H1 (cell line): ENCODE results near the gene CSDE1. TPM values are rescaled to one million over a fixed set of nuclear protein-coding genes. Genes with fewer than 3 reads are reported as not detected.

ENCODE experiments used
- CTCF ChIA-PET: fragments of 300-600 bp; sonication (Branson Sonifier 250); formaldehyde crosslinking; loops from one replicate; lab custom pipeline; 2021; ENCODE audit not compliant: partially characterized antibody; lab: Charles Lee
- POLR2A ChIA-PET: fragments of 300-600 bp; sonication (Branson Sonifier 250); formaldehyde crosslinking; loops from one replicate; lab custom pipeline; 2021; ENCODE audit warnings: inconsistent platforms; ENCODE audit not compliant: partially characterized antibody; lab: Charles Lee
- DNase-seq, 2 experiments: peaks; one replicate each; pipeline versions ENCODE4 v3.0.0 to v3.0.0-alpha.2; 2010 to 2022; ENCODE audit warnings: low spot score in 2 of 2, low read depth in 1 of 2, mixed read lengths in 1 of 2
- FAIRE-seq: peaks from 2 replicates; lab custom pipeline; 2011; peaks lifted over from hg19 to GRCh38; lab: Jason Lieb, UNC
- H2AFZ ChIP-seq: 2 replicates; pipeline ENCODE4 v1.8.1; 2012; ENCODE audit warnings: low read length, inconsistent platforms
- H2AK5ac ChIP-seq: 2 replicates; pipeline ENCODE4 v1.6.1; 2013; ENCODE audit warnings: low read depth, low read length
- H2BK120ac ChIP-seq: replicated peaks from 2 replicates; pipeline ENCODE3; 2013; ENCODE audit warnings: low read depth, low read length, inconsistent platforms
- H2BK12ac ChIP-seq: 2 replicates; pipeline ENCODE4 v1.6.1; 2013; ENCODE audit warnings: low read depth, low read length
- H2BK15ac ChIP-seq: 2 replicates; pipeline ENCODE4 v1.6.1; 2013; ENCODE audit warnings: low read length
- H2BK20ac ChIP-seq: 2 replicates; pipeline ENCODE4 v1.6.1; 2013; ENCODE audit warnings: low read length
- H2BK5ac ChIP-seq: 2 replicates; pipeline ENCODE4 v1.6.1; 2013; ENCODE audit warnings: low read depth, low read length
- H3K14ac ChIP-seq: 2 replicates; pipeline ENCODE4 v1.6.1; 2013; ENCODE audit warnings: inconsistent platforms; ENCODE audit not compliant: insufficient read length
- H3K18ac ChIP-seq: 2 replicates; pipeline ENCODE4 v1.6.1; 2013; ENCODE audit warnings: low read length; ENCODE audit errors: extremely low read depth
- H3K23ac ChIP-seq: 2 replicates; pipeline ENCODE4 v1.6.1; 2013; ENCODE audit warnings: inconsistent platforms; ENCODE audit not compliant: insufficient read length
- H3K23me2 ChIP-seq: 2 replicates; pipeline ENCODE4 v1.6.1; 2013; ENCODE audit warnings: low read depth, low read length
- H3K27ac ChIP-seq: 2 replicates; pipeline ENCODE4 v1.6.1; 2011; ENCODE audit warnings: low read depth, low read length, inconsistent platforms
- H3K27me3 ChIP-seq, 4 experiments: replicated peaks in 1 of 4; 1 replicate in 1 of 4; 2 replicates in 3 of 4; pipeline versions ENCODE4 v1.6.1 to v1.8.1; 2011 to 2013; ENCODE audit warnings: low read length in 3 of 4, mild to moderate bottlenecking in 3 of 4, inconsistent platforms in 2 of 4, mixed read lengths in 2 of 4, moderate library complexity in 1 of 4; ENCODE audit not compliant: control insufficient read depth in 3 of 4, insufficient read depth in 3 of 4; ENCODE audit errors: extremely low read depth in 1 of 4
- H3K36me3 ChIP-seq, 4 experiments: 2 replicates each; pipeline versions ENCODE4 v1.6.1 to v1.8.1; 2011 to 2013; ENCODE audit warnings: mild to moderate bottlenecking in 4 of 4, low read length in 3 of 4, moderate library complexity in 2 of 4, control low read depth in 1 of 4, inconsistent platforms in 1 of 4; ENCODE audit not compliant: insufficient read depth in 4 of 4, control insufficient read depth in 2 of 4
- H3K4ac ChIP-seq: replicated peaks from 2 replicates; pipeline ENCODE3; 2013; ENCODE audit warnings: low read length, low read depth, mixed read lengths, inconsistent platforms; ENCODE audit not compliant: insufficient read length
- H3K4me1 ChIP-seq, 4 experiments: replicated peaks in 1 of 4; 1 replicate in 1 of 4; 2 replicates in 3 of 4; pipeline versions ENCODE4 v1.6.1 to v1.8.1; 2011 to 2013; ENCODE audit warnings: low read length in 3 of 4, inconsistent platforms in 2 of 4, mixed read lengths in 1 of 4; ENCODE audit not compliant: insufficient read depth in 4 of 4, control insufficient read depth in 3 of 4
- H3K4me2 ChIP-seq, 2 experiments: 2 replicates each; pipeline versions ENCODE4 v1.6.1 to v1.8.1; 2011 to 2013; ENCODE audit warnings: low read depth in 2 of 2, low read length in 2 of 2, control low read depth in 1 of 2, inconsistent platforms in 1 of 2, mild to moderate bottlenecking in 1 of 2; ENCODE audit not compliant: insufficient read depth in 1 of 2
- H3K4me3 ChIP-seq, 4 experiments: fragments of 200-600, 300-600 bp in 1 of 4; sonication (generic), shearing (Covaris generic), sonication (Bioruptor Twin) in 1 of 4; 2 replicates each; pipeline versions ENCODE4 v1.5.1 to v1.8.1; 2011 to 2016; ENCODE audit warnings: low read length in 4 of 4, low read depth in 3 of 4, control low read depth in 2 of 4, inconsistent platforms in 2 of 4, mild to moderate bottlenecking in 2 of 4, mixed read lengths in 1 of 4, moderate library complexity in 1 of 4; ENCODE audit not compliant: insufficient read depth in 2 of 4; ENCODE audit errors: extremely low read depth in 1 of 4
- H3K56ac ChIP-seq: replicated peaks from 2 replicates; pipeline ENCODE3; 2013; ENCODE audit warnings: low read depth, mild to moderate bottlenecking, mixed read lengths, low read length, inconsistent platforms; ENCODE audit not compliant: insufficient read length
- H3K79me1 ChIP-seq: 2 replicates; pipeline ENCODE4 v1.6.1; 2013; ENCODE audit warnings: low read depth, low read length, control low read depth
- H3K79me2 ChIP-seq, 2 experiments: 2 replicates each; pipeline versions ENCODE4 v1.6.1 to v1.8.1; 2012 to 2013; ENCODE audit warnings: low read length in 2 of 2, mild to moderate bottlenecking in 2 of 2, inconsistent platforms in 1 of 2; ENCODE audit not compliant: insufficient read depth in 2 of 2, control insufficient read depth in 1 of 2
- H3K9ac ChIP-seq, 4 experiments: replicated peaks in 1 of 4; 1 replicate in 1 of 4; 2 replicates in 3 of 4; pipeline versions ENCODE4 v1.6.1 to v1.8.1; 2011 to 2013; ENCODE audit warnings: low read depth in 3 of 4, low read length in 3 of 4, control low read depth in 2 of 4, mild to moderate bottlenecking in 2 of 4, moderate library complexity in 2 of 4, inconsistent platforms in 1 of 4; ENCODE audit errors: extremely low read depth in 1 of 4
- H3K9me3 ChIP-seq, 2 experiments: 2 replicates each; pipeline versions ENCODE4 v1.6.1 to v1.8.1; 2012 to 2013; ENCODE audit warnings: mild to moderate bottlenecking in 2 of 2, moderate library complexity in 2 of 2, control low read depth in 1 of 2, inconsistent platforms in 1 of 2, low read depth in 1 of 2, low read length in 1 of 2, mixed read lengths in 1 of 2; ENCODE audit not compliant: insufficient read depth in 2 of 2
- H4K20me1 ChIP-seq, 2 experiments: replicated peaks in 1 of 2; 2 replicates each; pipeline versions ENCODE3 to v1.8.1; 2011 to 2013; ENCODE audit warnings: inconsistent platforms in 2 of 2, low read length in 2 of 2, mild to moderate bottlenecking in 1 of 2; ENCODE audit not compliant: insufficient read depth in 2 of 2, control insufficient read depth in 1 of 2
- H4K5ac ChIP-seq: 2 replicates; pipeline ENCODE4 v1.6.1; 2013; ENCODE audit warnings: low read length, low read depth, mixed read lengths, inconsistent platforms; ENCODE audit not compliant: insufficient read length
- H4K8ac ChIP-seq: 2 replicates; pipeline ENCODE4 v1.8.0; 2013; ENCODE audit warnings: mild to moderate bottlenecking, moderate library complexity, low read length, inconsistent platforms; ENCODE audit not compliant: insufficient read depth; ENCODE audit errors: extremely low read depth
- H4K91ac ChIP-seq: replicated peaks from 2 replicates; pipeline ENCODE3; 2013; ENCODE audit warnings: low read length, mixed read lengths, inconsistent platforms; ENCODE audit not compliant: insufficient read length
- POLR2A ChIP-seq, 2 experiments: IDR thresholded peaks; 1 replicate in 1 of 2; 2 replicates in 1 of 2; pipeline ENCODE4 v1.6.1; 2011; ENCODE audit warnings: low read depth in 2 of 2, low read length in 2 of 2, mild to moderate bottlenecking in 2 of 2; ENCODE audit errors: control extremely low read depth in 1 of 2
- WGBS, 2 experiments: shearing (Covaris generic) in 1 of 2; methylation state at CpG; one replicate each; pipeline versions ENCODE4 v1.1.6 to v1.1.7; 2013 to 2015; ENCODE audit warnings: low lambda C conversion rate in 2 of 2, mixed read lengths in 2 of 2, inconsistent platforms in 1 of 2, low coverage in 1 of 2, missing lambda C conversion rate in 1 of 2; ENCODE audit not compliant: insufficient replicate concordance in 2 of 2, insufficient coverage in 1 of 2, insufficient read length in 1 of 2; ENCODE audit errors: extremely low coverage in 1 of 2, missing lambda C conversion rate in 1 of 2; 5-methylcytosine and 5-hydroxymethylcytosine counted together
- polyA plus RNA-seq, 7 experiments: library from polyadenylated mRNA; depleted of rRNA in 3 of 7; stranded (reverse) in 5 of 7; unstranded in 2 of 7; fragments of >200 nt in 5 of 7; fragments of 200-250 nt in 2 of 7; gene quantifications; 1 replicate in 5 of 7; 2 replicates in 1 of 7; 4 replicates in 1 of 7; pipeline versions ENCODE4 v1.2.1 to v1.2.3, GENCODE V29; 2011 to 2013; ENCODE audit warnings: missing spikeins in 2 of 7, mixed read lengths in 2 of 7
- total RNA-seq: library from RNA; stranded (reverse); fragmentation: NEBNext Ultra II Directional; extraction: Animal tissue kit (Norgen Biotek cat#: 25700); gene quantifications from 2 replicates; pipeline ENCODE4 v1.2.1, GENCODE V29; 2021

Gene CSDE1
- total and polyA plus RNA-seq, 2 of the 8 experiments (the other 6 are each of a cell fraction or from before 2014, with no cell fraction given), result 149 to 635 TPM

GRCh38 chr1:114692947-114693346 is 64.8 kb downstream of the CSDE1 start:
- ChIA-PET POLR2A (interaction anchor here (0.6 to 3.4 kb wide), 4 partner anchors 8 to 65 kb away, joined by 3 to 10 read pairs (median 4); partner anchors contain the start of gene CSDE1), CTCF (interaction anchor here (0.7 to 1.3 kb wide), 4 partner anchors 14 to 359 kb away, joined by 3 to 4 read pairs (median 3); partner anchors contain the start of gene DENND2C)
- Histone ChIP-seq H3K27me3 (no peaks in the 10 kb centered on the region), H2BK15ac (no peak overlapping the region), H3K14ac (no peak overlapping the region), H2BK120ac (no peak overlapping the region), H3K4me3 (no peak overlapping the region), H3K4ac (no peak overlapping the region), H3K18ac (no peak overlapping the region), H2BK5ac (no peak overlapping the region), H3K9me3 (no peaks in the 10 kb centered on the region), H2AK5ac (no peak overlapping the region), H3K23me2 (no peaks in the 10 kb centered on the region), H3K36me3 (no peaks in the 10 kb centered on the region), H3K79me2 (no peaks in the 10 kb centered on the region), H3K23ac (no peak overlapping the region), H3K4me1 (no peaks in the 10 kb centered on the region), H2BK12ac (no peak overlapping the region), H2BK20ac (no peak overlapping the region), H4K20me1 (no peaks in the 10 kb centered on the region), H4K8ac (no peak overlapping the region), H4K5ac (no peak overlapping the region), H3K4me2 (no peak overlapping the region), H2AFZ (no peak overlapping the region), H3K56ac (no peak overlapping the region), H4K91ac (no peak overlapping the region), H3K27ac (no peak overlapping the region), H3K79me1 (no peaks in the 10 kb centered on the region), H3K9ac (no peak overlapping the region)
- no peak for TF ChIP-seq POLR2A (IDR thresholded peaks at IDR 0.05; ENCODE audit: control extremely low read depth in 1 of 2, low read depth in 2 of 2, low read length in 2 of 2)
- FAIRE-seq, result no peak
- 94% methylated on average over 3 of the region's 3 CpGs; no CpG with 5 or more reads in 1 of the 2 experiments for WGBS, 2 experiments
- no peak for DNase-seq
